ENCODE data around the gene BTNL8. TPM values are rescaled to one million over a fixed set of nuclear protein-coding genes. Genes with fewer than 3 reads are reported as not detected.

BTNL8 gene
- total RNA-seq, 2 donors from 2014 or later: not detected

GRCh38 chr5:180908998-180909731, 10.2 kb downstream of the BTNL8 start:
- no peak overlapping the region for H3K27ac ChIP-seq
- no peaks in the 10 kb centered on the region for H3K9me3 ChIP-seq
- no peak for ATAC-seq (ENCODE audit: insufficient number of reproducible peaks, low FRiP score, low read depth)

DNA sequence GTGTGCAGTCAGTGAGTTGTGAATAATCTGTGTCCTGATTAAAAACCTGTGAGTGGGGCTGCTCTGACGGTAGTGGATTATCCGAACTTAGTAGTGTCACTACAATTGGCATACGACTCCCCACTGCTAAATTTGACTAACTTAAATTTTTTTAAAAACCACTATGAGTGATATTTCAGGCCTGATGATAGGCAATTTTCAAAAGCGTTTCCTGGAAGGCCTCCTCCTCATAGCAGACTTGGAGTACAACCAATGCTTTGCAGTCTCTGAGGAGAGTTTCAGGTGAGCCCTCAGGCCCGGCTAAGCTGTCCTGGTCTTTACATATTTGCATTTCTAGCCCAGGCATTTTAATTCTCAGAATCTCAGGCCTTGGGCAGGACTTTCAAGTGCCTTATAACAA, 10.8 kb downstream of the BTNL8 start:
- Histone ChIP-seq H3K4me1 (ENCODE audit: control insufficient read depth in 1 of 2, low read depth in 2 of 2) (no peaks in the 10 kb centered on the region), H3K9me3 (no peaks in the 10 kb centered on the region), H3K27me3 (replicated peaks; ENCODE audit: insufficient read depth) (no peaks in the 10 kb centered on the region), H3K36me3 (no peaks in the 10 kb centered on the region), H3K27ac (no peak overlapping the region), H3K4me3 (no peak overlapping the region)
- ATAC-seq (ENCODE audit: insufficient number of reproducible peaks, low FRiP score, low read depth) (no peak), DNase-seq (ENCODE audit: low spot score) (no peak)
- no peak for TF ChIP-seq CTCF (IDR thresholded peaks at IDR 0.05)

More at GRCh38 chr5:180908998-180909731, 10.2 kb downstream of the BTNL8 start:
- Histone ChIP-seq H3K4me3 (no peak overlapping the region), H3K27me3 (replicated peaks; ENCODE audit: insufficient read depth) (no peaks in the 10 kb centered on the region), H3K4me1 (ENCODE audit: control insufficient read depth in 1 of 2, low read depth in 2 of 2) (no peaks in the 10 kb centered on the region), H3K36me3 (no peaks in the 10 kb centered on the region)
- no peak for DNase-seq (ENCODE audit: low spot score)
- TF ChIP-seq CTCF (IDR thresholded peaks at IDR 0.05): no peak

- Histone ChIP-seq H3K9me3 (no peaks in the 10 kb centered on the region), H3K27me3 (replicated peaks; ENCODE audit: insufficient read depth) (no peaks in the 10 kb centered on the region), H3K4me3 (no peak overlapping the region), H3K27ac (no peak overlapping the region), H3K36me3 (no peaks in the 10 kb centered on the region), H3K4me1 (ENCODE audit: control insufficient read depth in 1 of 2, low read depth in 2 of 2) (no peaks in the 10 kb centered on the region)
- DNase-seq (ENCODE audit: low spot score) (no peak), ATAC-seq (ENCODE audit: insufficient number of reproducible peaks, low FRiP score, low read depth) (no peak)
- no peak for TF ChIP-seq CTCF (IDR thresholded peaks at IDR 0.05)
These were observed 11.2 kb downstream of the BTNL8 start for GRCh38 chr5:180910182-180910581.

DNA sequence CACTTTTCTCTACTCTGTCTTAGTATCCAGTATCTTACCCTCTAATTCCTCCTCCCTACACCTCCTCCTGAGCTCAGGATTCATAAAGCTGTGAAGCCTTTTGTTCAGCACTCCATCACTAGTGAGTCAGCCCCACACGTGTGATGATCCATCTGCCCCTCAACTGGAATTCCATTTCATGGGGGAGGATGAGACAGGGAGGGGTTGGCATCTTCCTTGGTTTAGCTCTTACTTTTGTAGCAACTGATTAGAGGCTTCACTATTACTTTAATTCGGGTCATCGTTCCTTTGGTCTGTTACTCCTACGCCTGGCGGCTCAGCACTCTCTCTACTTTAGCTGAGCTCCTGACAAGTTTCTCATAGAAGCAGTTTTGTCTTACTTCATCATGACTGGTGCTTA, 11.8 kb downstream of the BTNL8 start:
- Histone ChIP-seq H3K27me3 (replicated peaks; ENCODE audit: insufficient read depth) (no peaks in the 10 kb centered on the region), H3K27ac (no peak overlapping the region), H3K4me1 (ENCODE audit: control insufficient read depth in 1 of 2, low read depth in 2 of 2) (no peaks in the 10 kb centered on the region), H3K9me3 (no peaks in the 10 kb centered on the region), H3K36me3 (no peaks in the 10 kb centered on the region), H3K4me3 (no peak overlapping the region)
- TF ChIP-seq CTCF (IDR thresholded peaks at IDR 0.05): no peak
- ATAC-seq (ENCODE audit: insufficient number of reproducible peaks, low FRiP score, low read depth) (no peak), DNase-seq (ENCODE audit: low spot score) (no peak)

- Histone ChIP-seq H3K27me3 (replicated peaks; ENCODE audit: insufficient read depth) (no peaks in the 10 kb centered on the region), H3K4me3 (no peak overlapping the region), H3K36me3 (no peaks in the 10 kb centered on the region), H3K4me1 (ENCODE audit: control insufficient read depth in 1 of 2, low read depth in 2 of 2) (no peaks in the 10 kb centered on the region), H3K27ac (no peak overlapping the region), H3K9me3 (no peaks in the 10 kb centered on the region)
- no peak for TF ChIP-seq CTCF (IDR thresholded peaks at IDR 0.05)
- ATAC-seq (ENCODE audit: insufficient number of reproducible peaks, low FRiP score, low read depth) (no peak), DNase-seq (ENCODE audit: low spot score) (no peak)
These were observed 15.7 kb downstream of the BTNL8 start for GRCh38 chr5:180914646-180915045.
